Measurements from ENCODE around the gene BABAM2. TPM values are rescaled to one million over a fixed set of nuclear protein-coding genes. Genes with fewer than 3 reads are reported as not detected.

Gene BABAM2
- total RNA-seq, 1 donor from 2014 or later, result 46.7 TPM

DNA sequence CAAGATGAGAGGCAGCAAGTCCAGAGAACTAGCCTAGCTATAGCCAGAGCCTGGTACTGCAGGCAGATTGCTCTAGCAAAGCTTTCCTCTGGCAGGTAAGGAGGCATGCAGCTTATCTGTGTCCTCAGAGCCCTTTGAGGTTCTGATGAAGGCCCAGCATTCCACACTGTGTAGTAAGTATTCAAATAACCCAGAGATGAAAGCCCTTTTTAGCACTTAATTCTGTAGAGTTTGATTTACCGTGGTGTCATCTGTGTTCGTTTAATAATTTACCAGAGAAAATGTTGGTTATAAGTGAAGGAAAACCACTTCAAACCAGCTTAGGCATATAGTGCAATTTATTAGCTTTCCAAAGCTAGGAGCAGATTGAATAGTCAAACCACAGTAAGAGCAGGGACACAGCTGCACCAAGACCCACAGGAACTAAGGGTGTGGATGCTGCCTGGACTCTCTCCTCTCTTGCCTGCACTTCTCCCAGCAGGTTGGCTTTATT is 226.6 kb downstream of the BABAM2 start:
- Mint-ChIP-seq H3K4me3 (no peak overlapping the region), H3K36me3 (ENCODE audit: low read depth) (peaks cover 8% of the 10 kb centered on the region), H3K9me3 (peaks cover 11% of the 10 kb centered on the region), H3K27me3 (no peaks in the 10 kb centered on the region), H3K27ac (no peak overlapping the region), H3K4me1 (peaks cover 6% of the 10 kb centered on the region)
- DNase-seq, result no peak
- intact Hi-C loops (cut with micrococcal nuclease), result no loop called here

DNA sequence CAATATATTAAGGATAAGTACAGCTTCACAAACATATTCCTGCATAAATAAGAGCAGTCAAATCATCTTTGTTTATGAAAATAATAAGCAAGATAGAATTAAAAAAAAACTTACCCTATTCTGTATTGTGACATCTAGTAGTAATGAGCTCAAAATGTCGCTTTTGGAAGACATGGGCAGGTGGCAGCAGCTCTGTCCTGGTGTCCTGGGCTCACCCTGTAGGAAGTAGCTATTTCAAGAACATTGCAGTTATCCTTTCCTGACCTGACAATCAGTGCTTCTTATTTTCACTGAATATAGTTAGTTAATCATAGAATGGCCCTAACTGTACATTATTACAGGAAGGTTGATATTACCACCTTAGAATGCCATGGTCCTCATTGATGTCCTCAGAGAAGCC is 229.1 kb downstream of the BABAM2 start:
- intact Hi-C loops (cut with micrococcal nuclease), result no loop called here
- no peak overlapping the region for H3K27ac Mint-ChIP-seq
- H3K4me1 Mint-ChIP-seq, result peaks cover 4% of the 10 kb centered on the region
- no peaks in the 10 kb centered on the region for H3K27me3 Mint-ChIP-seq
- H3K9me3 Mint-ChIP-seq, result peaks cover 4% of the 10 kb centered on the region
- H3K36me3 Mint-ChIP-seq (ENCODE audit: low read depth), result peaks cover 6% of the 10 kb centered on the region
- H3K4me3 Mint-ChIP-seq, result no peak overlapping the region
- DNase-seq, result no peak

DNA sequence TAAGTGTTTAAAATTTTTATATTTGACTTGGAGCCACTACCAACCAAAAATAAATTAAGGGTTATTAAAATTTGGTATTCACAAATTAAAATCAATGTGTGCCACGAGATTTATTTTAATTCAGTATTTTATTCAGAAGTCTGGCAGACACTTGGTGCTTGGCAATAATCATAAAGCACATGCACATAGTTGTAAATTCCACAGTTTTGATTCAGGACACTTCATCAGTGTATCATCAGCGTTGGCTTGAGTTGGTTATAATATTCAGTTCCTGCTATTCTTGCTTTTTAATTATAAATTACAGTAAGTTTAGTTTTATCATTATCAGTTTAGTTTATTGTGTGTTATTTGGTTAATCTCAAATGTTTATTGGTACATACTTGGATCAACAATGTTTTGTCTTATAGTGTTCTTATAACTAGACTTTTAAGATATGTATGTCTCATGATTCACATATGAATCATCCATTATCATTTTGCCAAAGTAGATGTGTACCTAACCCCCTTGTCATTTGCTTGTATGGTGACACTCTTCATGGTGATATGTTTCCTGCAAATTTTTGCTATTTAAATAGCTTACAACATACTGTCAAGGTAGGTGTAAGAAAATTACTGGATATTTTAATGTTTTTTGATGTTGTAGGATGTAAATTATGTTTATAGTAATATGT is 237.9 kb downstream of the BABAM2 start:
- intact Hi-C loops (cut with micrococcal nuclease), result no loop called here
- peaks cover 4% of the 10 kb centered on the region for H3K9me3 Mint-ChIP-seq
- no peak for DNase-seq
- peaks cover 9% of the 10 kb centered on the region for H3K36me3 Mint-ChIP-seq (ENCODE audit: low read depth)
- no peaks in the 10 kb centered on the region for H3K27me3 Mint-ChIP-seq
- peaks cover 2% of the 10 kb centered on the region for H3K4me1 Mint-ChIP-seq
- H3K27ac Mint-ChIP-seq, result no peak overlapping the region
- H3K4me3 Mint-ChIP-seq, result no peak overlapping the region

- Mint-ChIP-seq H3K27me3 (no peaks in the 10 kb centered on the region), H3K27ac (no peak overlapping the region), H3K4me1 (peaks cover 16% of the 10 kb centered on the region), H3K4me3 (no peak overlapping the region), H3K9me3 (peaks cover 4% of the 10 kb centered on the region), H3K36me3 (ENCODE audit: low read depth) (peaks cover 12% of the 10 kb centered on the region)
- intact Hi-C loops (cut with micrococcal nuclease), result loop anchor here (10.0 kb wide), 1 partner anchor 425 kb away; no protein-coding TSS in a partner anchor
- no peak for DNase-seq
Observed at GRCh38 chr2:28129955-28130695, 239.6 kb downstream of the BABAM2 start.

DNA sequence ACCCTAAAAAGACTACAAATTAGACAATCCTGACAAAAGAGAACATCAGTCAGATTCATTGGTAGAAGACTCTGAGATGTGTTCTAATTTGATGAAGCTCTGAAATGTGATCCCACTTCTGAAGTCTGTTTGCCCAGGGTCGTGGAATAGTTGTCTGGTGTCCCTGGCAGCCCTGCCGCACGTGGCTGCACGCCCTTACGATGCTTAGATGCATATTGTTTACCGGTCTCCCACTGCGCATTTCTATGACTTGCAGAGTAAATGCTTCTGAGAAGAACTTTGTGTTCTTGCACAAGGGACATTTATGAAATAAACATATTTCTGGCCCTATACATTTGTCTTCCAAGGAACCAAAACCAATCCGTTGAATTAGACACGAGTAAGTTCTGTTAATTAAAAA is 243.2 kb downstream of the BABAM2 start:
- Mint-ChIP-seq H3K36me3 (ENCODE audit: low read depth) (peaks cover 15% of the 10 kb centered on the region), H3K9me3 (peaks cover 4% of the 10 kb centered on the region), H3K27me3 (no peaks in the 10 kb centered on the region), H3K4me3 (no peak overlapping the region), H3K27ac (peak overlapping the region; percentile 29), H3K4me1 (peaks cover 33% of the 10 kb centered on the region)
- no peak for DNase-seq
- intact Hi-C loops (cut with micrococcal nuclease), result loop anchor here (10.0 kb wide), 1 partner anchor 429 kb away; no protein-coding TSS in a partner anchor

GRCh38 chr2:28134262-28134812 is 243.8 kb downstream of the BABAM2 start:
- Mint-ChIP-seq H3K4me3 (peak overlapping the region; percentile 10), H3K36me3 (ENCODE audit: low read depth) (peaks cover 16% of the 10 kb centered on the region), H3K27ac (peak overlapping the region; percentile 85), H3K4me1 (peaks cover 33% of the 10 kb centered on the region), H3K9me3 (peaks cover 5% of the 10 kb centered on the region), H3K27me3 (no peaks in the 10 kb centered on the region)
- intact Hi-C loops (cut with micrococcal nuclease), result loop anchor here (10.0 kb wide), 1 partner anchor 430 kb away; no protein-coding TSS in a partner anchor
- DNase-seq, result peak; percentile 72

- no peaks in the 10 kb centered on the region for H3K27me3 Mint-ChIP-seq
- peaks cover 16% of the 10 kb centered on the region for H3K36me3 Mint-ChIP-seq (ENCODE audit: low read depth)
- H3K4me3 Mint-ChIP-seq, result peak overlapping the region; percentile 10
- peaks cover 33% of the 10 kb centered on the region for H3K4me1 Mint-ChIP-seq
- peak; percentile 61 for DNase-seq
- H3K9me3 Mint-ChIP-seq, result peaks cover 5% of the 10 kb centered on the region
- H3K27ac Mint-ChIP-seq, result peak overlapping the region; percentile 85
- intact Hi-C loops (cut with micrococcal nuclease), result loop anchor here (10.0 kb wide), 1 partner anchor 430 kb away; no protein-coding TSS in a partner anchor
Observed at GRCh38 chr2:28134857-28135256, 244.3 kb downstream of the BABAM2 start.

DNA sequence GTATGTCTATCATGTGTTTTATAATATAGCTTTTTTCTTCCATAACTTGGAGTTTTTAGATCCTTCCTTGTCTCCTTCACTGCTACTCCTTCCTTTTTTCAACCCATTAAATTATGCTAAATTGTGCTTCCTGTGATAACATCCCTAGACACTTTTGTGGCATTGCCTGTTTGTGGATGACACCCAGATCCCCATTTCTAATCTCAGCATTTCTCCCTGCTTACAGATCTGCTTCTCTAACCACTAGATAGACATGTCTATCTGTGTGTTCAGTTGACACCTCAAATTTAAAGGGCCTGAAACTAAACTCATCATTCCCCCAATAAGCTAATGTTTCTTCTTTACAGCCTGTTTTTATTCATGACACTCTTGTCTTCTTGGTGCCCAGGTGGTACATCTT is 244.8 kb downstream of the BABAM2 start:
- peak overlapping the region; percentile 43 for H3K4me3 Mint-ChIP-seq
- intact Hi-C loops (cut with micrococcal nuclease), result loop anchor here (10.0 kb wide), 1 partner anchor 431 kb away; no protein-coding TSS in a partner anchor

DNA sequence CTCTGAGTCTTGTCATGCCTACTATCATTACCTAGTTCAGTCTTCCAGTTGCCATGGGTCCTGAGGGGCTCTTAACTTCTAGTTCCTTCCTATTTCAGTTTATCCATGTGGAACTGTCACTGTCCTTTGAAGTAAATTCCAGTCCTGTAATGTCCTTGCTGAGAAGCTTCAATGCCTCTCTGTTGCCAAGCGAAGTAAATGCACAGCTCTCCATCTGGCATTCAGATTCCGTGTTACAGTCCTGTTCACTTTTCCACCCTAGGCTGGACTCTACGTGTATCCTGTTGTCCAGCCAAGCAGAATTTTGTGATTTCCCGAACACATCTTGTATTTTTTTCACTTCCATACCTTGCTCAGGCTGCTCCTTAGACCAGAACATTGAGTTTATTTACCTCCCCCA is 245.3 kb downstream of the BABAM2 start:
- Mint-ChIP-seq H3K4me1 (peaks cover 33% of the 10 kb centered on the region), H3K9me3 (peaks cover 5% of the 10 kb centered on the region), H3K27me3 (no peaks in the 10 kb centered on the region), H3K36me3 (ENCODE audit: low read depth) (peaks cover 15% of the 10 kb centered on the region), H3K27ac (peak overlapping the region; percentile 81), H3K4me3 (peak overlapping the region; percentile 43)
- no peak for DNase-seq
- intact Hi-C loops (cut with micrococcal nuclease), result loop anchor here (10.0 kb wide), 1 partner anchor 431 kb away; no protein-coding TSS in a partner anchor

More for the DNA sequence above, 244.8 kb downstream of the BABAM2 start:
- peaks cover 5% of the 10 kb centered on the region for H3K9me3 Mint-ChIP-seq
- H3K27me3 Mint-ChIP-seq, result no peaks in the 10 kb centered on the region
- peaks cover 15% of the 10 kb centered on the region for H3K36me3 Mint-ChIP-seq (ENCODE audit: low read depth)
- H3K27ac Mint-ChIP-seq, result peak overlapping the region; percentile 81
- H3K4me1 Mint-ChIP-seq, result peaks cover 33% of the 10 kb centered on the region
- DNase-seq, result peak; percentile 61

GRCh38 chr2:28136556-28136955 is 246.0 kb downstream of the BABAM2 start:
- H3K27ac Mint-ChIP-seq, result no peak overlapping the region
- no peak overlapping the region for H3K4me3 Mint-ChIP-seq
- no peaks in the 10 kb centered on the region for H3K27me3 Mint-ChIP-seq
- H3K4me1 Mint-ChIP-seq, result peaks cover 33% of the 10 kb centered on the region
- DNase-seq, result no peak
- intact Hi-C loops (cut with micrococcal nuclease), result loop anchor here (10.0 kb wide), 1 partner anchor 432 kb away; no protein-coding TSS in a partner anchor
- peaks cover 5% of the 10 kb centered on the region for H3K9me3 Mint-ChIP-seq
- H3K36me3 Mint-ChIP-seq (ENCODE audit: low read depth), result peaks cover 15% of the 10 kb centered on the region

DNA sequence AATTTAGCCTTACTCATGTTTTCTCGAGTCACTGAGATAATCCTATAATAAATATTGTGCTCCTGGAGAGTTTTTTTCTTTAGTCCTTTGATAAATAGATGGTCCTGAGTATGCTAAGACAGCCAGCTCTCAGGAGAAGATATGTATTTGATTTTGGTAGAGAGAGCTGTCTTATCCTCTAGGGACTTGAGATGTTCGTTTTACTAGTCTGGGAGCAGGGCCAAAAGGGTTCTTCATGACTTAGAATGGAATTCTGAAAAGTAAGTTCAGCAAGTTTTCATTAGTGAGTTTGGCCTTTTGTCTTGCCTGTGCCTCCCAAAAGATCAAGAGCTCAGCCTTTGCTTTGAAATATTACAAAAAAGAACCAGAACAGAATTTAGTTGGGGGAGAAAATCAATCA is 246.7 kb downstream of the BABAM2 start:
- intact Hi-C loops (cut with micrococcal nuclease), result loop anchor here (10.0 kb wide), 1 partner anchor 432 kb away; no protein-coding TSS in a partner anchor

DNA sequence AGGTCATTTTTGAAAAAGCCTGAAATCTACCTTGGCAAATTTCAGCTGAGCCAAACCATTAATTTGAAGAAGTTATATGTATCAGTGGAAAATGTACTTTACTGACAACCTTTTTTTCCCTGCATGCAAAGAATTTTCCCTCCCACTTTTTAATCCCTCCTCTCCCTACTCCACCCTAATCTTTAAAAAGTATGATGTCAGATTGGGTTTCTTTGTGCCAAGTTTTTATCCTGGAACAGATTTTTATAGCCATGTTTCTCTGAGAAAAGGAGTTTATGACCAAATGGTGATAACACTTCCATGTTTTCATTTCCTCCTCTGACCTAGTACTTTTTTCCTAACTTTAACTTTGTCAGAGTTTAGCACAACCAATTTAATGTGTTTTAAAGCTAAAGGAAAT is 251.9 kb downstream of the BABAM2 start:
- peaks cover 7% of the 10 kb centered on the region for H3K36me3 Mint-ChIP-seq (ENCODE audit: low read depth)
- no peak for DNase-seq
- intact Hi-C loops (cut with micrococcal nuclease), result no loop called here
- H3K27ac Mint-ChIP-seq, result no peak overlapping the region
- H3K27me3 Mint-ChIP-seq, result no peaks in the 10 kb centered on the region
- H3K9me3 Mint-ChIP-seq, result peaks cover 9% of the 10 kb centered on the region
- peaks cover 2% of the 10 kb centered on the region for H3K4me1 Mint-ChIP-seq
- H3K4me3 Mint-ChIP-seq, result no peak overlapping the region

More for the DNA sequence above, 246.7 kb downstream of the BABAM2 start:
- DNase-seq, result no peak
- no peaks in the 10 kb centered on the region for H3K27me3 Mint-ChIP-seq
- peaks cover 15% of the 10 kb centered on the region for H3K36me3 Mint-ChIP-seq (ENCODE audit: low read depth)
- H3K27ac Mint-ChIP-seq, result no peak overlapping the region
- peaks cover 5% of the 10 kb centered on the region for H3K9me3 Mint-ChIP-seq
- no peak overlapping the region for H3K4me3 Mint-ChIP-seq
- peaks cover 33% of the 10 kb centered on the region for H3K4me1 Mint-ChIP-seq

- peaks cover 4% of the 10 kb centered on the region for H3K9me3 Mint-ChIP-seq
- no peaks in the 10 kb centered on the region for H3K27me3 Mint-ChIP-seq
- H3K4me1 Mint-ChIP-seq, result no peaks in the 10 kb centered on the region
- H3K36me3 Mint-ChIP-seq (ENCODE audit: low read depth), result peaks cover 17% of the 10 kb centered on the region
- H3K27ac Mint-ChIP-seq, result no peak overlapping the region
- intact Hi-C loops (cut with micrococcal nuclease), result no loop called here
- DNase-seq, result no peak
- no peak overlapping the region for H3K4me3 Mint-ChIP-seq
Observed at GRCh38 chr2:28148000-28148399, 257.5 kb downstream of the BABAM2 start.

Data from activated CD4-positive, alpha-beta T cell treated with anti-CD3 and anti-CD28 coated beads, Interleukin-2, amount 10 ng/mL, durations not matched to agents 24 days and 14 days (primary cell).